OCI-LY7 (cell line): ENCODE data around the gene ANKRD33B.

ENCODE experiments used
- EZH2phosphoT487 ChIP-seq: fragments of 200-600 bp; sonication (generic); IDR thresholded peaks from 2 replicates; pipeline ENCODE4 v1.6.1; 2018; ENCODE audit warnings: low read depth, borderline replicate concordance, mild to moderate bottlenecking, mixed run types, antibody characterized with exemption, low read length, moderate library complexity, mixed read lengths
- TF ChIP-seq, protein P1 (sequence below): fragments of 200-600 bp; sonication (generic); conservative IDR thresholded peaks from 2 replicates; pipeline ENCODE4 v1.5.1; 2014; ENCODE audit warnings: mild to moderate bottlenecking, antibody characterized with exemption, low read length, moderate library complexity, mixed read lengths

DNA sequence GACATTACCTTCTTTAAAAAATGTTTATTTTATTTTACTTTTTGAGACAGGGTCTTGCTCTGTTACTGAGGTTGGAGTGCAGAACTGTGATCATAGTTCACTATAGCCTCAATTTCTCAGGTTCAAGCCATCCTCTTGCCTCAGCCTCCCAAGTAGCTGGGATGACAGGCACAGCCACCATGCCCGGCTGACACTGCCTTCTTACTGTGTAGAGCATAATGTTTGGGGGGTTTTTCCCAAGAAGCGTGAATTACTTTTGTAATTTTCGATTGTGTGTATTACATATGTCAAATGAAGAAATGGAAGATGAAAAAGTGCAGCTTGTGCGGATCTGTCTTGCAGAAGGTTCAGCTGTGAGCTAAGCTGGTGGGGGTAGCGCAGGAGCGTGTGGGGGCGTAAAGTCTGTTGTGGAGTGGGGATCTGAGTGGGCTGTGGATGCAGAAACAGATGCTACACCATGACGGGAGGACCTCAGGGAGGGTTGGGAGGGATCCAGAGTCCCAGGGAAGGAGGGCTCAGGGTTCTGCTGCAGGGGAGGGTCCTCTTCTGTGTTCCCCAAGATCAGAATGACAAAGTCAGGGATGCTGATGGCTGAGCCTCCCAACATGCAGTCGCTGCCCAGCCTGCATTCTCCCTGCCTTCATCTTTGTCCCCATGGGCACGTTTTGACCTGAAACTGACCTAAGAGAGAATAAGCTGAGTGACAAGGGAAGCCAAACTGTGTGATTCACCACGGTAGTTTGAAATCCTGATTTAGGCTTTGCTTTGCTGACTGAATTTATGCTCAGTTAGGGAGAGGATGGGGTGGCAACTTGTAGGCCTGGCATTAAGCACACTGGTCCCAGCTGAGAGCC, 6.8 kb upstream of the ANKRD33B start:
- TF ChIP-seq, protein P1, sequence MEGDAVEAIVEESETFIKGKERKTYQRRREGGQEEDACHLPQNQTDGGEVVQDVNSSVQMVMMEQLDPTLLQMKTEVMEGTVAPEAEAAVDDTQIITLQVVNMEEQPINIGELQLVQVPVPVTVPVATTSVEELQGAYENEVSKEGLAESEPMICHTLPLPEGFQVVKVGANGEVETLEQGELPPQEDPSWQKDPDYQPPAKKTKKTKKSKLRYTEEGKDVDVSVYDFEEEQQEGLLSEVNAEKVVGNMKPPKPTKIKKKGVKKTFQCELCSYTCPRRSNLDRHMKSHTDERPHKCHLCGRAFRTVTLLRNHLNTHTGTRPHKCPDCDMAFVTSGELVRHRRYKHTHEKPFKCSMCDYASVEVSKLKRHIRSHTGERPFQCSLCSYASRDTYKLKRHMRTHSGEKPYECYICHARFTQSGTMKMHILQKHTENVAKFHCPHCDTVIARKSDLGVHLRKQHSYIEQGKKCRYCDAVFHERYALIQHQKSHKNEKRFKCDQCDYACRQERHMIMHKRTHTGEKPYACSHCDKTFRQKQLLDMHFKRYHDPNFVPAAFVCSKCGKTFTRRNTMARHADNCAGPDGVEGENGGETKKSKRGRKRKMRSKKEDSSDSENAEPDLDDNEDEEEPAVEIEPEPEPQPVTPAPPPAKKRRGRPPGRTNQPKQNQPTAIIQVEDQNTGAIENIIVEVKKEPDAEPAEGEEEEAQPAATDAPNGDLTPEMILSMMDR: no peak
- TF ChIP-seq EZH2phosphoT487: no peak
